Right kidney (tissue), 1 donor: Measurements from ENCODE around the gene PPP2R1B.

Experiments
- DNase-seq: peaks from one replicate; pipeline ENCODE4 v3.0.0-alpha.2; 2016

Gene PPP2R1B

DNA sequence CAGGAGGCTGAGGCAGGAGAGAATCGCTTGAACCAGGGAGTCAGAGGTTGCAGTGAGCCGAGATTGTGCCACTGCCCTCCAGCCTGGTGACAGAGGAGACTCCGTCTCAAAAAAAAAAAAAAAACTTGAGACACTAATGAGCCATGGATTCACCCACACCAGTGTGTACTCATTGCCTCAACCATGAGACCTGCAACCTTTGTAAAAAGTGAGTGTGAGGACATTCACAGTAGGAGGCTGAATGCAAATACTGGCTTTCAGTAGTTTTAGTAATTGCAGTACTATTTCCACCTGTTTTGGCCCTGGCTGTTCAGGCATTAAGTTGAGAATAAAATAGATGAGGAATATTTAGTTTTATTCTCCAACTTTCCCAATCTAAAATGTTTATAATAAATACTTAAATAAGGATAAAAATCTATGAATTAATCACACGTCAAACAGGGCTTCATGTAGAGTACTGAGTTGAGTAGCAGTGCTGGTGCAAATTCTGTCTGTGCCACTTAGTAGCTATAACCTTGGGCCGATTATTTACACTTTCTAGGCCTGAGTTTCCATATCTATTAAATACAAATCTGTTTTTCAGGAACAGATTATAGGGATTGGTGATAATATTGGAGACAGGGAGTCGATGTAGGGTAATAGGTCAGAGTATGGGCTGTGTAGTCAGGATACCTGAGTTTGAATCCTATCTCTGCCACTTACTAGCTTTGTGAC lies 72.8 kb downstream of the PPP2R1B start:
- DNase-seq = no peak

DNA sequence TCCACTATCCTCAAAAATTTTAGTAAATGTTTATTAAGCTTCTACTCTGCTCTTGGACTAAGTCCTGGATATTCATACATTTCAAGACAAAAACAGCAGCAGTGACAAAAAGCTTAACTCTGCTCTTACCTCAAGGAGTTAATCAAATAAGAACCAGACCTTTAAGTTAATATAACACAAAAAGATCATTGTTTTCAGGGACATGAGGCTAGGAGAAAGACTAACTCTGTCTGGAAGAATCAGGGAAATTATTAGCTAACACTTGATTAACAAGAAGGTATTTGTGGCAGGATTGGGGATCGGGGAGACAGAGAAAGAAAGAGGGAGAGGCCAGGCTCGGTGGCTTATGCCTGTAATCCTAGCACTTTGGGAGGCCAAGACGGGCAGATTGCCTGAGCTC lies 74.4 kb downstream of the PPP2R1B start:
- DNase-seq = no peak

DNA sequence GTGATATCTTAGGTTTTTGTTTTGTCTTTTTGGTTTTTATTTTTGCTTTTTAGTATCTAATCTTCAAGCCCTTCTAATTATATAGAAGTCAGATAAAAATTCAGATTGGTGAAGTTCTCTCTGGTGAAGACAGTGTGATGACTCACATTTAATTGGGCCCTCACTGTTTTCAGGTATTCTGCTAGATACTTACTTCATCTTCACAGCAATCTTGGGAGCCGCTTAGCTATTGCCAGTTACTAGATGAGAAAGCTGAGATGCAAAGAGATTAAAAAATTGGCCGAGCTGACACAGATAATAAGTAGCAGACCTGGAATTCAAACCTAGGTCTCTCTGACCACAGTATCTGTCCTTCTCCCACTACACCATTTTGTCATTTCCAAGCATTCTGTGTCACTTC lies 75.0 kb downstream of the PPP2R1B start:
- no peak for DNase-seq

DNA sequence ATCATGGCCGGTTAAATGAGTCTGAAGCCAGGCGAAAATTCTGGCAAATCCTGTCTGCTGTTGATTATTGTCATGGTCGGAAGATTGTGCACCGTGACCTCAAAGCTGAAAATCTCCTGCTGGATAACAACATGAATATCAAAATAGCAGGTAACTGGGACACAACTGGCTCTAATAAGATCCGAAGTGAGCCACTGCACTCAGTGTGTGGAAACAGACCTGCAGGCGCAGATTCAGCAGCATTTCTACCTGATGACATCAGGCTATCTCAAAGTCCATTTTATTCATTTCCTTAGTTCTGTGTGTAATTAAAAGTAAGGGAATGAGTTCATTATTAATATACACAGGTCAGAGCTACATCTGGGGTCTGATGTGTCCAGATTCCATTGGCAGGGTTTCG lies 78.2 kb downstream of the PPP2R1B start:
- DNase-seq = no peak

DNA sequence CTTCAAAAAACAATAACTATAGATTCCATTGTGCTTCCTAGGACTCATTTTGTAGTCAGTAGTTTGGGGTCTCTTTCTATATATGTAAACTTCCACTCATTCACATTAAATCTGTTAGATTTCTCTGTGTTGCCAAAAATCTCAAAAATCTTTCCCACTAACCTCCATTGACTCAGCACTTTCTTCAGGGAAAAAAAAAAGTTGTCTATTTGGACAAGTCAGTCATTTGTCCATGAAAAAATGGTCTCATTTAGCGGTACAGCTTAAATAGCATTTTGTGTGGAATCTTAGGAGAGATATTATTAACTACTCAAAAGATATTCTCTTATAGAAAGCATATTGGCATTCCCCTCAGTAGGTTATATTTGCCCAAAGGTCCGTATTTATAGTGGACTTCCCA lies 81.9 kb downstream of the PPP2R1B start:
- no peak for DNase-seq

DNA sequence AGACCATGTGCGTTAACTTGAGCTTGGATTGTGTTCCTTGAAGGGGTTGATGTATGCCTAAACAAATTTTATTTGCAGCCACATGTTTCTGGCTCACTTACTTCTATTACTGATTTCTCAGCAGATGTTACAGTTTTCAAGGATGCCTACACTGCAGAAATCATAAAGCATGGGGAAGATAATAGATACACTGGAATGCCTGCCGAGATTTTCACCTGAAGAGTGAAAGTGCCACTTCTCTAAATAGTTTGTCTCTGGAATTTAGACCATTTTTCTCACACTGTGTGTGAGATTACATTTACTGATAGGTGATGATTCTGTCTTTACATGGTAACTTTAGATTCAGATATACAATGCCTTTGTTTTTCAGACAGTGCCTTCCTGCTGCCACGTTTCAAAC lies 82.4 kb downstream of the PPP2R1B start:
- no peak for DNase-seq

DNA sequence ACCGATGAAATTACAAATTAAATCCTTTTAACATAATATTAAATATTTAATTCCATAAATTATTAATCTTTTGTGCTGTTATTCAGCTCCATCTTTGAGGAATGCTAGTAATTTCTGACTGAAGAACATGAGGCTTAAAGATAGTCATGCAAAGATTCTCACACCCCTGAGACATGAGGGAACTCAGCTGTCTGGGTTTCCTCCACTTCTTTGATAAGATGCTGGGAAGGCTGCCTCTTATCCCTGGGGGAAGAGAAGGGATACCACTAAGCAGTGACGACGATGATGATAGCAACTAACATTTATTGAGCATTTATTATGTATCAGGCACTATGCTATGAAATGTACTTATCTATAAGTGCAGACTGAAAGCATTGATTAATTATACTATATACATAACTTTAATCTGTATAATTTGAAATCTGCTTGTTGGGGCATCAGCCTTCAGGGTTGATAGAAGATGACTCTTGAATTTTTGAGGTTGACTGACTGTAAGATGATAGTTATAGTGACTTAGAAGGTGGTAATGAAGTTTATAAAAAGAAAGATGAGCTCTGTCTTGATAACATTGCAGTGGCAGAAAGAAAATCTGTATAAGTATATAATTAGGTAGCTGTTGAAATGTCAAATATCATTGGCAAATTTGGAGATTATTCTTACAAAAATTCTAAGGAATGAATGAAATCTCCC lies 85.6 kb downstream of the PPP2R1B start:
- no peak for DNase-seq
